ENCODE measurements around the gene TRIM64.
"Not testable (repeated sequence)": the region's sequence is repeated elsewhere in the genome, so short reads cannot be mapped to it uniquely, and the experiment has no call there.

Gene TRIM64, protein sequence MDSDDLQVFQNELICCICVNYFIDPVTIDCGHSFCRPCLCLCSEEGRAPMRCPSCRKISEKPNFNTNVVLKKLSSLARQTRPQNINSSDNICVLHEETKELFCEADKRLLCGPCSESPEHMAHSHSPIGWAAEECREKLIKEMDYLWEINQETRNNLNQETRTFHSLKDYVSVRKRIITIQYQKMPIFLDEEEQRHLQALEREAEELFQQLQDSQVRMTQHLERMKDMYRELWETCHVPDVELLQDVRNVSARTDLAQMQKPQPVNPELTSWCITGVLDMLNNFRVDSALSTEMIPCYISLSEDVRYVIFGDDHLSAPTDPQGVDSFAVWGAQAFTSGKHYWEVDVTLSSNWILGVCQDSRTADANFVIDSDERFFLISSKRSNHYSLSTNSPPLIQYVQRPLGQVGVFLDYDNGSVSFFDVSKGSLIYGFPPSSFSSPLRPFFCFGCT

GRCh38 chr11:89965737-89966136 is at the start of gene TRIM64:
Gene TRIM64, plus strand, starts transcription at chr11:89966037. Its CDS starts 2,467 bp downstream, at chr11:89968504.
- not testable (repeated sequence) for DNase-seq (ENCODE audit: low read depth); H3K4me3 ChIP-seq (ENCODE audit: low read depth, low read length)

GRCh38 chr11:89922195-89922660 is 43.6 kb upstream of the TRIM64 start, which contains the start of gene TRIM49D1:
Gene TRIM49D1, minus strand, starts transcription at chr11:89922245. Its CDS starts 4,535 bp downstream, at chr11:89917710.
- DNase-seq (ENCODE audit: low read depth) = no peak
- H3K4me3 ChIP-seq (ENCODE audit: low read depth, low read length) = no peak within 1 kb of the TSS
- TF ChIP-seq, protein P1, sequence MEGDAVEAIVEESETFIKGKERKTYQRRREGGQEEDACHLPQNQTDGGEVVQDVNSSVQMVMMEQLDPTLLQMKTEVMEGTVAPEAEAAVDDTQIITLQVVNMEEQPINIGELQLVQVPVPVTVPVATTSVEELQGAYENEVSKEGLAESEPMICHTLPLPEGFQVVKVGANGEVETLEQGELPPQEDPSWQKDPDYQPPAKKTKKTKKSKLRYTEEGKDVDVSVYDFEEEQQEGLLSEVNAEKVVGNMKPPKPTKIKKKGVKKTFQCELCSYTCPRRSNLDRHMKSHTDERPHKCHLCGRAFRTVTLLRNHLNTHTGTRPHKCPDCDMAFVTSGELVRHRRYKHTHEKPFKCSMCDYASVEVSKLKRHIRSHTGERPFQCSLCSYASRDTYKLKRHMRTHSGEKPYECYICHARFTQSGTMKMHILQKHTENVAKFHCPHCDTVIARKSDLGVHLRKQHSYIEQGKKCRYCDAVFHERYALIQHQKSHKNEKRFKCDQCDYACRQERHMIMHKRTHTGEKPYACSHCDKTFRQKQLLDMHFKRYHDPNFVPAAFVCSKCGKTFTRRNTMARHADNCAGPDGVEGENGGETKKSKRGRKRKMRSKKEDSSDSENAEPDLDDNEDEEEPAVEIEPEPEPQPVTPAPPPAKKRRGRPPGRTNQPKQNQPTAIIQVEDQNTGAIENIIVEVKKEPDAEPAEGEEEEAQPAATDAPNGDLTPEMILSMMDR (IDR thresholded peaks at IDR 0.05; ENCODE audit: low read depth, low read length) = no peak
- no peak for TF ChIP-seq POLR2A (IDR thresholded peaks at IDR 0.05; ENCODE audit: extremely low read depth, insufficient read length)
- no peak for TF ChIP-seq MYC (IDR thresholded peaks at IDR 0.05; ENCODE audit: low read depth, low read length)
- TF ChIP-seq MAX (IDR thresholded peaks at IDR 0.05; ENCODE audit: low read depth, low read length) = no peak

DNA sequence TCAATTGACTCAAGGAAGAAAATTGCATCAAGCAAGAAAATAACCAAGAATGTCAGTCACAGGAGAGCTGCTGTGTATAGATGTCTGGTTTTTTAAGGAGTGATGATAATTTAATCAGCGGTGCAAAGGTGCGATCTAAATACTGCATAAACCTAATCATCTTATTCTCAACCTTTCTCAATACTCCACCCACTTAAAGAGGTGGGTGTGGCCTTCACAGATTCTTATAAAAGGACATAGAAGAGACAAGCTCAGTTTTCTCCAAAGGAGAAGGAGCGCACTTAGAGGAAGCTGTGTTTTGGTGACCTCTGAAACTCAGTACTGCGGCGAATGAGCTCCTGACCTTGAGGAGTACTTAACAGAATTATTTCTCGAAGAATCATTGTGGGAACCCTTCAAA is 42.1 kb upstream of the TRIM64 start, which contains the start of gene TRIM49D2:
TRIM49D2 (plus strand) TSS at position 301 of the 400 bp plus-strand sequence. CDS start 2,698 bp downstream, outside the sequence.
- not testable (repeated sequence) for DNase-seq (ENCODE audit: low read depth); H3K4me3 ChIP-seq (ENCODE audit: low read depth, low read length)

DNA sequence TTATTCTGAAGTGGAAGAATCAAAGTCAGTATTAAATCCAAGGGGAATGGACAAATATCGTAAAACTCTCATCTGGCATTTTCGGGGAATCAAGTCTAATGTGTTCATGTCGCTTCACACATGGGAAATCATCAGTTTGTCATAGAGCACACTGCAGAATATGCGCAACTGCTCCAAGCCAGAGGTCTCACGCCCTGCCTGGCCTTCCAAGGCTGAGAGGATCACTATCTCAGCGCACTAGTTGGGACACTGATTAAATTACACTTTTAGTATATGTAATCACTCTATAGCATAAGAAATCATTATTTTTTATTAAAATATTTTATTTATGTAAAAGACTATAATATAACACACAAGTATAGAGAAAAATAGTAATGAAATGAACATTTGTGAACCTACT is 5.0 kb upstream of the TRIM64 start:
- not testable (repeated sequence) for H3K4me3 ChIP-seq (ENCODE audit: low read depth, low read length); DNase-seq (ENCODE audit: low read depth)

Data from NB4 (cell line).